ENCODE data around the gene MAP4K2. TPM values are rescaled to one million over a fixed set of nuclear protein-coding genes. Genes with fewer than 3 reads are reported as not detected.
A peak's percentile ranks its signal among the peaks of the same experiment; 100 is the strongest.

MAP4K2 gene
- total and polyA plus RNA-seq, 7 experiments from 2014 or later = 40.7 to 130 (median 76.1) TPM

DNA sequence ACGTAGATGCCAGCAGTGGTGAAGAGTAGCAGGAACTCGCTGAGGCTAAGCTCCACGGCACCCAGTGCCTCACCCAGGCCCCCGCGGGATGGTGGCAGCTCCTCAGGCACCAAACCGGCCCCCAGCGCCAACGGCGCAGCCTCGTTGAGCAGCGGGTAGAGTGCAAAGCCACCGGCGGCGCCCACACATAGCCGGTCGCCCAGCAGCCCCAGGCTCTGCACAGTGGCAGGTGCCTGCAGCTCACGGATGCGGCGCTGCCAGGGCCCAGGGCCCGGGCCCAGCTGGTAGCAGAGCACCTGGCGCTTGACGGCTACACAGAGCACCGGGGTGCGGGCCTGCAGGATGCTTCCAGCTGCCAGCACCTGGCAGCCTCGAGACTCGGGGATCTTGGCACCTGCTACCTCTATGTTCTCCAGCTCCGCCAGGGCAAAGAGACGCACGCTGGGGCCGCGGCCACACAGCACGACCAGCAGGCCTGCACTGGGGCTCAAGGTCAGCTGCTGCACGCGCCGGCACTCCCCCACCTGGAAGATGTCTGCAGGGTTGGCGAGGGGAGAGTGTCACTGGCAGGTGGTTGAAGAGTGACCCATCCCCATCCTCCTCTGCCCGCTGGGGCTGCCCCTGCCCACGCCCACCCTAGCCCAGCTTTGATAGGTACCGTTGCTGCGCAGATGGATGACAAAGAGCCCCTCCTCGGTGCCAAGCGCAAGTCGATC, 26.7 kb upstream of the MAP4K2 start:
- POLR2A ChIA-PET = interaction anchor here (0.6 kb wide), 1 partner anchor 306 kb away, joined by 4 read pairs; no protein-coding TSS in a partner anchor
- Histone ChIP-seq H3K4me1 (ENCODE audit: control insufficient read depth in 2 of 2, insufficient read depth in 2 of 2, low read length in 2 of 2) (no peaks in the 10 kb centered on the region), H3K9me3 (ENCODE audit: control insufficient read depth in 2 of 3, low read length in 3 of 3) (no peaks in the 10 kb centered on the region), H3K4me3 (ENCODE audit: low read length) (no peak overlapping the region), H3K27me3 (ENCODE audit: control insufficient read depth in 2 of 2, insufficient read depth in 2 of 2, low read length in 2 of 2) (no peaks in the 10 kb centered on the region), H3K36me3 (ENCODE audit: control insufficient read depth in 2 of 3, insufficient read depth in 3 of 3, low read length in 3 of 3) (peaks cover 0 to 82% (median 0%) of the 10 kb centered on the region in 3 experiments), H3K27ac (ENCODE audit: low read depth, low read length) (no peak overlapping the region)
- H3K27ac Mint-ChIP-seq = no peak overlapping the region
- H3K27me3 Mint-ChIP-seq = no peaks in the 10 kb centered on the region
- no peak overlapping the region for H3K4me3 Mint-ChIP-seq
- ATAC-seq (no peak), DNase-seq (peak in 1 of 9 donors; percentile 4)
- intact Hi-C loops (cut with micrococcal nuclease) = no loop called here
- H3K9me3 Mint-ChIP-seq = no peaks in the 10 kb centered on the region
- H3K36me3 Mint-ChIP-seq = peaks cover 0 to 26% (median 4%) of the 10 kb centered on the region in 5 donors
- no peaks in the 10 kb centered on the region for H3K4me1 Mint-ChIP-seq
- CTCF ChIA-PET = interaction anchor here (1.0 kb wide), 1 partner anchor 17 kb away, joined by 3 read pairs; no protein-coding TSS in a partner anchor

DNA sequence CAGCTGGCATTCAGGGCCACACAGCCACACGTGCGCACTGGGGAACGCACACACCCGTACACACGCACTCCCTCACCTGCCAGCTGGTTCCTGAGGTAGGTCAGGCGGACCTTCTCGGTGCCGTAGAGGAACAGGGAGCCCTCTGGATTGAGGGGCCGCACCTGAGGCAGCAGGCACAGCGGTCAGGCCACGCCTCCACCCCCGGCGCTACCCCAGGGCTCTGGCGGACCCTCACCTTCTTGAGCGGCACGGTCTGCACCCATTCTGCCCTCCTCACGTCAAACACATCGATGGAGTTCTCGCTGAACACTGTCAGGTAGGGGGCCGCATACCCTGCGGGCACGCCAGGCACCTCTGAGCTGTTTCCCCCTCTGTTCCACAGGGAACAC, 24.4 kb upstream of the MAP4K2 start:
- Mint-ChIP-seq H3K9me3 (no peaks in the 10 kb centered on the region), H3K4me3 (no peak overlapping the region), H3K36me3 (peaks cover 0 to 26% (median 4%) of the 10 kb centered on the region in 5 donors), H3K27me3 (no peaks in the 10 kb centered on the region), H3K4me1 (no peaks in the 10 kb centered on the region), H3K27ac (no peak overlapping the region)
- ChIA-PET POLR2A (no interaction called here), CTCF (interaction anchor here (0.6 kb wide), 1 partner anchor 16 kb away, joined by 5 read pairs; no protein-coding TSS in a partner anchor)
- Histone ChIP-seq H3K4me3 (ENCODE audit: low read length) (no peak overlapping the region), H3K4me1 (ENCODE audit: control insufficient read depth in 2 of 2, insufficient read depth in 2 of 2, low read length in 2 of 2) (no peaks in the 10 kb centered on the region), H3K27me3 (ENCODE audit: control insufficient read depth in 2 of 2, insufficient read depth in 2 of 2, low read length in 2 of 2) (no peaks in the 10 kb centered on the region), H3K36me3 (ENCODE audit: control insufficient read depth in 2 of 3, insufficient read depth in 3 of 3, low read length in 3 of 3) (peaks cover 0 to 59% (median 0%) of the 10 kb centered on the region in 3 experiments), H3K27ac (ENCODE audit: low read depth, low read length) (no peak overlapping the region), H3K9me3 (ENCODE audit: control insufficient read depth in 2 of 3, low read length in 3 of 3) (no peaks in the 10 kb centered on the region)
- intact Hi-C loops (cut with micrococcal nuclease) = no loop called here
- DNase-seq (no peak), ATAC-seq (no peak)

DNA sequence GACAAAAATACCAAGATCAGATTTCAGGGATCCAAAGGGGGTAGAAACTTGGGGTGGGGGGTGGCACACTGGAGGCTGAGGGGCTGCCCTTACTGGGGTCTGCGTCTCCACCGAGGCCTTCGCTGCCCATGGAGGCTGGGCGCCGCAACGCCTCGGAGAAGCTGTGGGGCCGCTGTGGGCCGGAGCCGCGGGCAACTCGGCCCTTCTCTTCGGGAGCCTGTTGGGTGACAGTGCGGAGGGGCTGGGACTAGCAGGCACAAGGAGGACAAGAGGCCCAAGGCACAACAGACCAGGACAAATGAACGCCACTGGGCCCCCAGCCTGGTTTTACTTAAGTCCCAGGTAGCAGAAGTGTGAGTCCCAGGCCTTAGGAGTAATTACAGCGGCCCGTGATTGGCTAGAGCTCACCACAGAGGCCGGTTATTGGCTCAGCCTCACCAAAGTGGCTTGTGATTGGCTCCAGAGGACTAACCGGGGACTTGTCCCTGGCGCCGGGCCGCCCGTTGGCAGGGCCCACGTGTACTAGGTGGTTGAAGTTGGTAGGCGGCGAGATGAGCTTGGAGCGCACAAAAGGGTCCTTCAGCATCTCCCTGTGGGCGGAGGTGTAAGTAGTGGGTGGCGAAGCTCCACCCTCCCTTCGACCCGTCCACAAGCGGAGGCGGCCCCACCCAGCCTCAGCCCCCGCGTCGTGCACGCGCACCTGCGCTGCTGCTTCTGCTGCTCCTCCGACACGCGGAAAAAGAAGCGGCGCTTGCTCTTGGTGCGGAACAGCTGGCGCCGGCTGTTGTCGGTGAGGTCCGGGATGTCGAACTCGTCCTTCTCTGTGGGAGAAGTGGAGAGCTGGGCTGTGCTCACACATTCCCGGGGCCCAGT, 23.8 kb upstream of the MAP4K2 start:
- ChIA-PET CTCF (interaction anchor here (0.6 to 0.8 kb wide), 2 partner anchors 15 to 72 kb away, joined by 3 to 5 read pairs; no protein-coding TSS in a partner anchor), POLR2A (interaction anchor here (1.1 kb wide), 1 partner anchor 48 kb away, joined by 3 read pairs; the partner anchor contains the start of gene SF1)
- Histone ChIP-seq H3K9me3 (ENCODE audit: control insufficient read depth in 2 of 3, low read length in 3 of 3) (no peaks in the 10 kb centered on the region), H3K27ac (ENCODE audit: low read depth, low read length) (no peak overlapping the region), H3K4me3 (ENCODE audit: low read length) (no peak overlapping the region), H3K4me1 (ENCODE audit: control insufficient read depth in 2 of 2, insufficient read depth in 2 of 2, low read length in 2 of 2) (no peaks in the 10 kb centered on the region), H3K36me3 (ENCODE audit: control insufficient read depth in 2 of 3, insufficient read depth in 3 of 3, low read length in 3 of 3) (peaks cover 0 to 53% (median 0%) of the 10 kb centered on the region in 3 experiments), H3K27me3 (ENCODE audit: control insufficient read depth in 2 of 2, insufficient read depth in 2 of 2, low read length in 2 of 2) (no peaks in the 10 kb centered on the region)
- ATAC-seq (no peak), DNase-seq (peak in 1 of 9 donors; percentile 5)
- intact Hi-C loops (cut with micrococcal nuclease) = no loop called here
- H3K9me3 Mint-ChIP-seq = no peaks in the 10 kb centered on the region
- no peaks in the 10 kb centered on the region for H3K27me3 Mint-ChIP-seq
- peaks cover 0 to 23% (median 4%) of the 10 kb centered on the region in 5 donors for H3K36me3 Mint-ChIP-seq
- H3K4me1 Mint-ChIP-seq = no peaks in the 10 kb centered on the region
- no peak overlapping the region for H3K4me3 Mint-ChIP-seq
- no peak overlapping the region for H3K27ac Mint-ChIP-seq

DNA sequence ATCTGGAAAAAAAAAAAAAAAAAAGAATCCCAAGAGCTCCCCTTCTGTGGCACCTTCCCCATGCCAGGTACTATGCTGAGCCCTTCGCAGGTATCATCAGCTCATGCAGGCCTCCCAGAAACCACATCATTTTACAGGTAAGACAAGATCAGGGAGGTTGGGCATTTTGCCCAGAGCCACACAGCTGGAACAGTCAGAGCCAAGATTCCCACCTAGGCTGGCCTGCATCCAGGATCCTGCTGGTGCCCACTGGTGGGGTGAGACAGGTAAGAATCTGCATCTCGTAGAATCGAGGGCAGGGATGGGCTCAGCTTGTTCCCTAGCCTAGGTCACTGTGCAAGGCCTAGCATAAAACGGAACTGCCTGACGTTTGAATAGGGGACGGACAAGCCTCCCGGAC, 23.0 kb upstream of the MAP4K2 start:
- Mint-ChIP-seq H3K4me3 (no peak overlapping the region), H3K27me3 (no peaks in the 10 kb centered on the region), H3K9me3 (no peaks in the 10 kb centered on the region), H3K4me1 (no peaks in the 10 kb centered on the region), H3K27ac (no peak overlapping the region), H3K36me3 (peaks cover 0 to 21% (median 4%) of the 10 kb centered on the region in 5 donors)
- no peaks in the 10 kb centered on the region for H3K4me1 ChIP-seq (ENCODE audit: control insufficient read depth in 2 of 2, insufficient read depth in 2 of 2, low read length in 2 of 2)
- DNase-seq (no peak), ATAC-seq (no peak)
- H3K4me3 ChIP-seq (ENCODE audit: low read length) = no peak overlapping the region
- intact Hi-C loops (cut with micrococcal nuclease) = no loop called here
- ChIA-PET POLR2A (interaction anchor here (1.1 kb wide), 1 partner anchor 47 kb away, joined by 3 read pairs; the partner anchor contains the start of gene SF1), CTCF (interaction anchor here (0.7 kb wide), 1 partner anchor 826 kb away, joined by 3 read pairs; no protein-coding TSS in a partner anchor)
- no peaks in the 10 kb centered on the region for H3K9me3 ChIP-seq (ENCODE audit: control insufficient read depth in 2 of 3, low read length in 3 of 3)
- H3K36me3 ChIP-seq (ENCODE audit: control insufficient read depth in 2 of 3, insufficient read depth in 3 of 3, low read length in 3 of 3) = peaks cover 0 to 46% (median 0%) of the 10 kb centered on the region in 3 experiments
- no peak overlapping the region for H3K27ac ChIP-seq (ENCODE audit: low read depth, low read length)
- H3K27me3 ChIP-seq (ENCODE audit: control insufficient read depth in 2 of 2, insufficient read depth in 2 of 2, low read length in 2 of 2) = no peaks in the 10 kb centered on the region

DNA sequence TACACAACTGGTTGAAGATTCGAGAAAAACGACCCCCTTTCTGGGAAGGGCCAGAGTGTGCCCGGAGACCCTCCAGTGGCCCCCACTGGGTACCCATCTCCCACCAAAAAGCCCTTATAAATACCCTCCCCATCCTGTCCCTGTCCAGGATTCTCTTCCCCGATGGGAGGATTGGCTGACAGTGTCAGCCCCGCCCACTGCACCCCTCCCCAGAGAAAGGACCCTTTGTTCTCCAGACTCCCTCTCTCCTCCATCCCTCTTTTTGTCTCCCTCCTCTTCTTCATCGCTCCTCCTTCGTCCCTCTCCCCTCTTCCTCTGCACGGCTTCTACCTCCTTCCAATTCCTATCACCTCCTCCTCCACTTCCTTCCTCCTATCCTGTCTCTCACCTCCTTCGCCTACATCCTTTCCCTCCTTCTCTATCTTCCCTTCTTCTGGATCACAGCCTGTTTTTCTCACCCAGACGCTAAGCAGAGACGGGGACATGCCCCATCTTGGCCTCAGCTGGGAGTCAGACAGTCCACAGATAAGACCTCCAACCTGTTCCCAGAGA, 20.6 kb upstream of the MAP4K2 start:
- intact Hi-C loops (cut with micrococcal nuclease) = no loop called here
- H3K4me1 Mint-ChIP-seq = peaks cover 0 to 1% (median 0%) of the 10 kb centered on the region in 7 donors
- CTCF ChIA-PET = no interaction called here
- H3K36me3 Mint-ChIP-seq = peaks cover 0 to 21% (median 4%) of the 10 kb centered on the region in 5 donors
- H3K4me3 Mint-ChIP-seq = no peak overlapping the region
- Histone ChIP-seq H3K4me1 (ENCODE audit: control insufficient read depth in 2 of 2, insufficient read depth in 2 of 2, low read length in 2 of 2) (no peaks in the 10 kb centered on the region), H3K9me3 (ENCODE audit: control insufficient read depth in 2 of 3, low read length in 3 of 3) (no peaks in the 10 kb centered on the region), H3K36me3 (ENCODE audit: control insufficient read depth in 2 of 3, insufficient read depth in 3 of 3, low read length in 3 of 3) (peaks cover 0 to 30% (median 0%) of the 10 kb centered on the region in 3 experiments), H3K27ac (ENCODE audit: low read depth, low read length) (no peak overlapping the region), H3K27me3 (ENCODE audit: control insufficient read depth in 2 of 2, insufficient read depth in 2 of 2, low read length in 2 of 2) (no peaks in the 10 kb centered on the region), H3K4me3 (ENCODE audit: low read length) (no peak overlapping the region)
- H3K27me3 Mint-ChIP-seq = no peaks in the 10 kb centered on the region
- POLR2A ChIA-PET = no interaction called here
- no peak overlapping the region for H3K27ac Mint-ChIP-seq
- ATAC-seq (no peak), DNase-seq (no peak)
- no peaks in the 10 kb centered on the region for H3K9me3 Mint-ChIP-seq

DNA sequence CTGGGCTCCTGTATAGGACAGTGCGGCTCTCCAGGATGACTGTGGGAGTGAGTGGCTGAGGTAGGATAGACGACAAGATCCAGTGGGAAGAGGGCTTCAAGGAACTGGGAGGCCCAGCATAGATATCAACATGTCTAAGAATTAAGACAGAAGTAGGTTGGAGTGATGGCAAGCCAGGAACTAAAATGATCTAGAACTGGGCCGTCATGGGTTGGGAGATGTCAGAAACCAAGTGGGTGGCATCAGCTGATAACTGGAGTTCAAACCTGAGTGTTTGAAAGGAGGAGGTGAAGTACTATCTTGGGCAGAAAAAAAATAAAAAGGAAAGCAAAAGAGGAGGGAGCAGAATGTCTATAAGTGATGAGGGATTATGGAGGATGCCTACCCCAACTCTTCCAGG, 14.5 kb upstream of the MAP4K2 start:
- no peak overlapping the region for H3K27ac ChIP-seq (ENCODE audit: low read depth, low read length)
- no peak overlapping the region for H3K4me3 Mint-ChIP-seq
- CTCF ChIA-PET = no interaction called here
- no peak overlapping the region for H3K4me3 ChIP-seq (ENCODE audit: low read length)
- no peak overlapping the region for H3K27ac Mint-ChIP-seq
- H3K4me1 Mint-ChIP-seq = peaks cover 0 to 1% (median 0%) of the 10 kb centered on the region in 7 donors
- no peaks in the 10 kb centered on the region for H3K9me3 Mint-ChIP-seq
- no peaks in the 10 kb centered on the region for H3K4me1 ChIP-seq (ENCODE audit: control insufficient read depth in 2 of 2, insufficient read depth in 2 of 2, low read length in 2 of 2)
- peaks cover 0 to under 1% (median 0%) of the 10 kb centered on the region in 5 donors for H3K27me3 Mint-ChIP-seq
- no peaks in the 10 kb centered on the region for H3K9me3 ChIP-seq (ENCODE audit: control insufficient read depth in 2 of 3, low read length in 3 of 3)
- no peaks in the 10 kb centered on the region for H3K27me3 ChIP-seq (ENCODE audit: control insufficient read depth in 2 of 2, insufficient read depth in 2 of 2, low read length in 2 of 2)
- POLR2A ChIA-PET = interaction anchor here (0.5 to 1.1 kb wide), 2 partner anchors 10 to 107 kb away, joined by 3 read pairs; partner anchors contain the start of gene PPP2R5B
- H3K36me3 Mint-ChIP-seq = no peaks in the 10 kb centered on the region
- H3K36me3 ChIP-seq (ENCODE audit: control insufficient read depth in 2 of 3, insufficient read depth in 3 of 3, low read length in 3 of 3) = no peaks in the 10 kb centered on the region
- no peak for DNase-seq
- intact Hi-C loops (cut with micrococcal nuclease) = no loop called here
- ATAC-seq = no peak

All from naive thymus-derived CD4-positive, alpha-beta T cell (primary cell).